ENCODE results near the gene HAUS6.
"Not testable (repeated sequence)": the region's sequence is repeated elsewhere in the genome, so short reads cannot be mapped to it uniquely, and the experiment has no call there.

The HAUS6 gene, protein sequence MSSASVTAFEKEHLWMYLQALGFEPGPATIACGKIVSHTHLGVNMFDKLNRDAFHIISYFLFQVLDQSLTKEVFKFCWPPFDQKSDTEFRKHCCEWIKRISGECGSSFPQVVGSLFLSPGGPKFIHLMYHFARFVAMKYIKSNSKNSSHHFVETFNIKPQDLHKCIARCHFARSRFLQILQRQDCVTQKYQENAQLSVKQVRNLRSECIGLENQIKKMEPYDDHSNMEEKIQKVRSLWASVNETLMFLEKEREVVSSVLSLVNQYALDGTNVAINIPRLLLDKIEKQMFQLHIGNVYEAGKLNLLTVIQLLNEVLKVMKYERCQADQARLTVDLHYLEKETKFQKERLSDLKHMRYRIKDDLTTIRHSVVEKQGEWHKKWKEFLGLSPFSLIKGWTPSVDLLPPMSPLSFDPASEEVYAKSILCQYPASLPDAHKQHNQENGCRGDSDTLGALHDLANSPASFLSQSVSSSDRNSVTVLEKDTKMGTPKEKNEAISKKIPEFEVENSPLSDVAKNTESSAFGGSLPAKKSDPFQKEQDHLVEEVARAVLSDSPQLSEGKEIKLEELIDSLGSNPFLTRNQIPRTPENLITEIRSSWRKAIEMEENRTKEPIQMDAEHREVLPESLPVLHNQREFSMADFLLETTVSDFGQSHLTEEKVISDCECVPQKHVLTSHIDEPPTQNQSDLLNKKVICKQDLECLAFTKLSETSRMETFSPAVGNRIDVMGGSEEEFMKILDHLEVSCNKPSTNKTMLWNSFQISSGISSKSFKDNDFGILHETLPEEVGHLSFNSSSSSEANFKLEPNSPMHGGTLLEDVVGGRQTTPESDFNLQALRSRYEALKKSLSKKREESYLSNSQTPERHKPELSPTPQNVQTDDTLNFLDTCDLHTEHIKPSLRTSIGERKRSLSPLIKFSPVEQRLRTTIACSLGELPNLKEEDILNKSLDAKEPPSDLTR

GRCh38 chr9:19102631-19103345 is at the start of gene HAUS6:
HAUS6 (minus strand) TSS chr9:19102904; CDS start chr9:19102651, 253 bp downstream.
- peak; percentile 90 for DNase-seq (ENCODE audit: low read depth)

GRCh38 chr9:19152160-19152498 is 49.4 kb upstream of the HAUS6 start:
- not testable (repeated sequence) for DNase-seq (ENCODE audit: low read depth)

- DNase-seq (ENCODE audit: low read depth): no peak
Observed at GRCh38 chr9:19151425-19152159, 48.9 kb upstream of the HAUS6 start.

DNA sequence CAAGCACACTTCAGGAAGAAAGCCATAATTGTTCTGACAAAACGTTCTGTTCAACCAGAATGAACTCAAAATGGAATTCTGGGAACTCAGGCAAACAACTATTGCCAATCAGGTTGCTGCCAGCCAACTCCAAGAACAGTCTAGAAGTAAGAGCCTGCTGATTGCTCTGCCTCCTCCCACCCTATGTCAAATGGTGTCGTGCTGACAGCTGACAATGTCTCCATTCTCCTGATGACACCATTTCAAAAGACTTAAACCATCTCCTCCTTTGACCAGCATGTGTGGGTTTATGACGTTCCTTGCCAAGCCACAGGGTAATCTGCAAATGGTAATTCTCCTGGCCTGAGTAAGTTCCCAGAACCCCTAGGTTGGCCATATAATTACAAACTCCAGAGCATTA is 46.5 kb upstream of the HAUS6 start:
- DNase-seq (ENCODE audit: low read depth): no peak

DNA sequence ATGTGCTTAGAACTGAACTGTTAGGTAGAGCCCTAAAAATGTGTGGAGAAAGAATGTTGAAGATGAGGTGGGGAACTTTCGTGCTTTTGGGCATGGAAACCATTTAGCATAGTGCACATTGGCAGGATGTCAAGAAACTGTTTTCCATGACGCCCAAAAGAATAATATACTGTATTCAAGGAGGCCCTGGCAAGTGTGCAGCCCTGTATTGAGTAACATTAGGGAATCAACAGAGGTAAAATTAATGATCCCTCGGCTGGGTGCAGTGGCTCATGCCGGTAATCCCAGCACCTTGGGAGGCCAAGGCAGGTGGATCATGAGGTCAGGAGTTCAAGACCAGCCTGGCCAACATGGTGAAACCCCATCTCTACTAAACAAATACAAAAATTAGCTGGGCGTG is 45.5 kb upstream of the HAUS6 start:
- no peak for DNase-seq (ENCODE audit: low read depth)

- no peak for DNase-seq (ENCODE audit: low read depth)
Observed at GRCh38 chr9:19146441-19147024, 43.8 kb upstream of the HAUS6 start.

DNA sequence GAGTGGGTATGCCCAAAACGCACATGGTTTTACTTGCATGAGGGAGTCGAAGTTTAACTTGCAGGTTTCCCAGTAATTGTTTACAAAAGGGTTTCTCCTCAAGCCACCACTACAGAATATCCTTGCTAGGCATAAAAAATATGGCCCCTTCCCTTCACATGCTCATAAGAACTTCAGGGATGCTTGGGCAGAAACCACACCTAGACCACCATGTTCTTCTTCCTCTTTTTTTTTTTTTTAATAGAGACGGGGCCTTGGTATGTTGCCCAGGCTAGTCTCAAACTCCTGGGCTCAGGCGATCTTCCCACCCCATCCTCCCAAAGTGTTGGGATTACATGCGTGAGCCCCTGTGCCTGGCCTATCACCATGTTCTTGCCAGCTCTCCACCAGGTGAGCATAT is 43.2 kb upstream of the HAUS6 start:
- DNase-seq (ENCODE audit: low read depth): no peak

- no peak for DNase-seq (ENCODE audit: low read depth)
Observed at GRCh38 chr9:19140259-19140658, 37.6 kb upstream of the HAUS6 start.

DNA sequence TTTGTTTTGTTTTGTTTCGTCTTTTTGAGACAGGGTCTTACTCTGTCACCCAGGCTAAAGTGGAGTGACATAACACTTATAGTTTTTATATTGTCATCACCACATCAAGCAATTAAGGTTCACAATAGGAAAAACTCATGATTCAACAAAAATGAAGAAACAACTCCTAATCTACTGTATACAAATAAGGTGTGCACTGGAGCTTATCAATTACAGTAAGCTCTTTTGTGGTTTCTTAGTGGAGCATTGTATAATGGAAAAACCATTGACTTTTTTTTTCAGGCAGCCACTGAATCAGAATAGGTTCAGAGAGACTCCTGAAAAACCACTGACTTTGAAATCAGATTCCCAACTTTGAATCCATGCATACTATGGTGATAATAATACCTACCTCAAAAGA is 35.4 kb upstream of the HAUS6 start:
- DNase-seq (ENCODE audit: low read depth): no peak

DNA sequence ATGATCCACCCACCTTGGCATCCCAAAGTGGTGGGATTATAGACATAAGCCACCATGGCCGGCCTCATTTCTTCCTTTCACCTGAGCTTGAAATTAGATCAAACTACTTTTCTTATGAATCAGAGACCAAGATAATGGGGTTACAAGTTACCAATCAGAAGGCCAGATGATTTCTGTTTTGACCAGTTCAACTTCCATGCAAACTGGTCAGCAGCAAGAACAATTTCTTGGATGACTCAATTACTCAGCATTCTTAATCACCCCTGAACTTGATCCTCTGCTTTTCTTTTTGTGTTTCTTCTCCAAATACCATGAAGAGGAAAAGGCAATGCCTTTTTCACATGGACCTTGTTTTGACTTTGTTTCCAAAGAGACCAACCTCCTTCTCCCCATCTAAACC is 34.6 kb upstream of the HAUS6 start:
- no peak for DNase-seq (ENCODE audit: low read depth)

GRCh38 chr9:19136129-19136528 is 33.4 kb upstream of the HAUS6 start:
- DNase-seq (ENCODE audit: low read depth): no peak

GRCh38 chr9:19133549-19134345 is 31.0 kb upstream of the HAUS6 start:
- no peak for DNase-seq (ENCODE audit: low read depth)

DNA sequence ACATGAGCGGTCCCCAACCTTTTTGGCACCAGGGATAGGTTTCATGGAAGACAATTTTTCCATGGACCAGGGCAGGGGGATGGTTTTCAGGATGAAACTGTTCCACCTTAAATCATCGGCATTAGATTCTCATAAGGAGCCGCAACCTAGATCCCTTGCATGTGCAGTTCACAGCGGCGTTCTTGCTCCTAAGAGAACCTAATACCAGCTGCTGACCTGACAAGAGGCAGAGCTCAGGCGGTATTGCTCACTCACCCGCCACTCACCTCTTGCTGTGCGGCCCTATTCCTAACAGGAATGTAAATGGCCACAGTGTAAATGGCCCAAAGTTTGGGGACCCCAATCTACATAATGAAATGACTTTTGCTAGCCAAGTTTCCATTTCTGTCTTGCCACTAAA is 27.7 kb upstream of the HAUS6 start:
- no peak for DNase-seq (ENCODE audit: low read depth)

GRCh38 chr9:19127871-19128500 is 25.3 kb upstream of the HAUS6 start:
- DNase-seq (ENCODE audit: low read depth): no peak

GRCh38 chr9:19124430-19124793 is 21.7 kb upstream of the HAUS6 start:
- no peak for DNase-seq (ENCODE audit: low read depth)

DNA sequence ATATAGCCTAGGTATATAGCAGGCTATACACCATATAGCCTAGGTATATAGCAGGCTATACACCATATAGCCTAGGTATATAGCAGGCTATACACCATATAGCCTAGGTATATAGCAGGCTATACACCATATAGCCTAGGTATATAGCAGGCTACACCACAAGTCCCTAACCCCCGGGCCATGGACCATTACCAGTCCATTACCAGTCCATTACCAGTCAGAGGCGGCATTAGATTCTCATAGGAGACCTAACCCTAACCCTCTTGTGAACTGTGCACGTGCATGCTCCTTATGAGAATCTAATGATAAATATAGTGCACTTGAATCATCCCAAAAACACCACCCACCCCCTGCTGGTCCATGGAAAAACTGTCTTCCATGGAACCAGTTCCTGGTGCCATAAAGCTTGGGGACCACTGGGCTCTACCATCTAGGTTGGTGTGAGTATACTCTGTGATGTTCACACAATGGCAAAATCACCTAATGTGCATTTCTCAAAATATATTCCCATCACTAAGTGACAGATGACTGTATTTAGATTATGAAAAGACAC is 19.9 kb upstream of the HAUS6 start:
- DNase-seq (ENCODE audit: low read depth): no peak

GRCh38 chr9:19120877-19121276 is 18.2 kb upstream of the HAUS6 start:
- no peak for DNase-seq (ENCODE audit: low read depth)

GRCh38 chr9:19119801-19120440 is 17.2 kb upstream of the HAUS6 start:
- no peak for DNase-seq (ENCODE audit: low read depth)

- DNase-seq (ENCODE audit: low read depth): no peak
Observed at GRCh38 chr9:19119246-19119645, 16.5 kb upstream of the HAUS6 start.
